ENCODE data around the gene FXN.

DNA sequence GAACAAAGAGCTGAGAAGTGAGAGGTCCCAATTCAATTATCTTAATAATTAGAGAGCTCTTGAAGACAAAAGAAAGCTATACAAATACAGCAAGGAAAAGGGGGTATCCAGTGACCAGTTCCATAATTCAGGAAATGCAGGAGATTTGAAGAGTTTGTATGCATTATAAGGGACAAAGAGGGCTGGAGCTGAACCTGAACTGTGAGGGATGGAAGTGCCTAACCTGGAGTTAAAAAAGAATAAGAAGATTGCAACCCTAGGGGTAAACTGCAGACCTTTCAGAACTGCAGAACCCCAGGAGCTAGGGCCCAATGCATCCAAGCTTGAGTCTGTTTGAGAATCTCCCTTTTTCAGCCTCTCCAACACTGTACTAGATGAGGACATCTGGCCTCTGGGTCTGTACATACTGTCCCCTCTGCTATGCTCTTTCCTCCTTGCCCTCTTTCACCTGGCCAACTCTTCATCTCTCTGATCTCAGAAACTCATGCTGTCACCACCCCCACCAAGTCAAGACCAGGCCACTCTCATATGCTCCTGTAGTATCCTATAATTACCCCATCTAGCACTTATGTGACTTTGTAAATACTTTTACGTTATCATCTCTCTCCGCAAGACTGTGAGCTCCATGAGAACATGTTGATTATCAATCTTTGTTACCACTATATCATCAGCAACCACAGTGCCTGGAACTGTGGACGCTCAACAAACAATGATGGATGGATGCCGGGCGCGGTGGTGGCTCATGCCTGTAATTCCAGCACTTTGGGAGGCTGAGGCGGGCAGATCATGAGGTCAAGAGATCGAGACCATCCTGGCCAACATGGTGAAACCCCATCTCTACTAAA is 15.0 kb upstream of the FXN start:
- TF ChIP-seq, protein P1, sequence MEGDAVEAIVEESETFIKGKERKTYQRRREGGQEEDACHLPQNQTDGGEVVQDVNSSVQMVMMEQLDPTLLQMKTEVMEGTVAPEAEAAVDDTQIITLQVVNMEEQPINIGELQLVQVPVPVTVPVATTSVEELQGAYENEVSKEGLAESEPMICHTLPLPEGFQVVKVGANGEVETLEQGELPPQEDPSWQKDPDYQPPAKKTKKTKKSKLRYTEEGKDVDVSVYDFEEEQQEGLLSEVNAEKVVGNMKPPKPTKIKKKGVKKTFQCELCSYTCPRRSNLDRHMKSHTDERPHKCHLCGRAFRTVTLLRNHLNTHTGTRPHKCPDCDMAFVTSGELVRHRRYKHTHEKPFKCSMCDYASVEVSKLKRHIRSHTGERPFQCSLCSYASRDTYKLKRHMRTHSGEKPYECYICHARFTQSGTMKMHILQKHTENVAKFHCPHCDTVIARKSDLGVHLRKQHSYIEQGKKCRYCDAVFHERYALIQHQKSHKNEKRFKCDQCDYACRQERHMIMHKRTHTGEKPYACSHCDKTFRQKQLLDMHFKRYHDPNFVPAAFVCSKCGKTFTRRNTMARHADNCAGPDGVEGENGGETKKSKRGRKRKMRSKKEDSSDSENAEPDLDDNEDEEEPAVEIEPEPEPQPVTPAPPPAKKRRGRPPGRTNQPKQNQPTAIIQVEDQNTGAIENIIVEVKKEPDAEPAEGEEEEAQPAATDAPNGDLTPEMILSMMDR (IDR thresholded peaks at IDR 0.05): no peak
- TF ChIP-seq POLR2AphosphoS5 (IDR thresholded peaks at IDR 0.05; ENCODE audit: low read depth, low read length): no peak

Measured in Panc1 (cell line).